HepG2 (cell line): ENCODE data around the gene DCLK1. TPM values are rescaled to one million over a fixed set of nuclear protein-coding genes. Genes with fewer than 3 reads are reported as not detected.

Experiments
- ATAC-seq: fragments of 200-7000 bp; cut with Tn5 transposase; 3 replicates; pipeline ENCODE4 v1.9.1; 2020; ENCODE audit warnings: mild to moderate bottlenecking, moderate library complexity
- BruUV-seq: library from RNA; stranded (reverse); fragments of 400-500 nt; replicated peaks from 2 replicates; lab custom pipeline; 2021; lab: Mats Ljungman, UMichigan
- CTCF ChIA-PET: fragments of 300-600 bp; formaldehyde crosslinking; extraction: SDS; loops from one replicate; lab custom pipeline; 2021; ENCODE audit warnings: low total read pairs, inconsistent platforms, low intra/inter-chr PET ratio; lab: Yijun Ruan, JAX
- POLR2A ChIA-PET: fragments of 350-600 bp; sonication (Branson Sonifier 250); formaldehyde crosslinking; loops from one replicate; lab custom pipeline; 2020; ENCODE audit warnings: antibody characterized with exemption, inconsistent platforms; lab: Yijun Ruan, JAX
- DNase-seq: peaks from one replicate; pipeline ENCODE4 v3.0.0-alpha.2; 2015; ENCODE audit warnings: low spot score
- FAIRE-seq: peaks from 3 replicates; lab custom pipeline; 2011; peaks lifted over from hg19 to GRCh38; lab: Jason Lieb, UNC
- H2AFZ ChIP-seq: one replicate; pipeline ENCODE4 v1.6.1; 2011; ENCODE audit warnings: low read length, inconsistent platforms
- H3K27ac ChIP-seq: fragments of 300-600 bp; 3 replicates; pipeline ENCODE4 v1.8.0; 2011; ENCODE audit warnings: mixed run types, mild to moderate bottlenecking, mixed read lengths, low read length, inconsistent platforms; ENCODE audit not compliant: insufficient read depth; ENCODE audit errors: extremely low read length
- H3K27me3 ChIP-seq, 2 experiments: fragments of 200-600 bp in 1 of 2; 2 replicates in 1 of 2; 3 replicates in 1 of 2; pipeline versions ENCODE4 v1.6.0 to v1.8.0; 2011; ENCODE audit warnings: low read length in 2 of 2, mild to moderate bottlenecking in 2 of 2, moderate library complexity in 2 of 2, inconsistent platforms in 1 of 2; ENCODE audit not compliant: insufficient read depth in 2 of 2, control insufficient read depth in 1 of 2
- H3K36me3 ChIP-seq, 2 experiments: fragments of 200-600 bp in 1 of 2; replicated peaks in 1 of 2; 2 replicates in 1 of 2; 3 replicates in 1 of 2; pipeline versions ENCODE4 v1.5.1 to v1.8.0; 2011; ENCODE audit warnings: low read length in 2 of 2, inconsistent platforms in 1 of 2; ENCODE audit not compliant: insufficient read depth in 2 of 2, control insufficient read depth in 1 of 2
- H3K4me1 ChIP-seq: 2 replicates; pipeline ENCODE4 v1.5.1; 2012; ENCODE audit warnings: low read length, inconsistent platforms; ENCODE audit not compliant: insufficient read depth
- H3K4me2 ChIP-seq: 2 replicates; pipeline ENCODE4 v1.6.0; 2011; ENCODE audit warnings: low read depth, low read length, inconsistent platforms
- H3K4me3 ChIP-seq, 3 experiments: fragments of 200-600 bp in 1 of 3; sonication (generic), shearing (Covaris generic) in 1 of 3; replicated peaks in 1 of 3; 2 replicates each; pipeline ENCODE4 v1.5.1; 2011 to 2016; ENCODE audit warnings: low read length in 3 of 3, inconsistent platforms in 2 of 3, low read depth in 2 of 3, mild to moderate bottlenecking in 2 of 3, control low read depth in 1 of 3, mixed read lengths in 1 of 3; ENCODE audit not compliant: insufficient read depth in 1 of 3
- H3K79me2 ChIP-seq: one replicate; pipeline ENCODE4 v1.6.1; 2011; ENCODE audit warnings: low read length, inconsistent platforms; ENCODE audit not compliant: insufficient read depth
- H3K9ac ChIP-seq: 2 replicates; pipeline ENCODE4 v1.6.0; 2011; ENCODE audit warnings: mild to moderate bottlenecking, low read depth, low read length, inconsistent platforms; ENCODE audit not compliant: insufficient read depth
- H3K9me3 ChIP-seq: 2 replicates; pipeline ENCODE4 v1.5.1; 2012; ENCODE audit warnings: mild to moderate bottlenecking, low read length
- H4K20me1 ChIP-seq: 2 replicates; pipeline ENCODE4 v1.6.0; 2011; ENCODE audit warnings: inconsistent platforms, mild to moderate bottlenecking, low read length, moderate library complexity; ENCODE audit not compliant: insufficient read depth
- CHCHD3 ChIP-seq: sonication (generic); formaldehyde crosslinking; IDR thresholded peaks from 2 replicates; pipeline ENCODE4 v1.8.0; 2022; ENCODE audit warnings: mild to moderate bottlenecking, missing genetic modification reagents, moderate library complexity
- IKZF4 ChIP-seq: sonication (generic); formaldehyde crosslinking; IDR thresholded peaks from 2 replicates; pipeline ENCODE4 v1.5.1; 2020; ENCODE audit warnings: borderline replicate concordance, mild to moderate bottlenecking, low read depth, missing genetic modification reagents; ENCODE audit errors: not compliant biosample characterization
- KDM4B ChIP-seq: sonication (generic); formaldehyde crosslinking; IDR thresholded peaks from 2 replicates; pipeline ENCODE4 v1.4.0; 2020; ENCODE audit warnings: missing genetic modification reagents
- KLF16 ChIP-seq, 2 experiments: sonication (generic) in 1 of 2; formaldehyde crosslinking in 1 of 2; IDR thresholded peaks; 2 replicates each; pipeline versions ENCODE4 v1.6.1 to v1.8.0; 2016 to 2023; ENCODE audit warnings: missing genetic modification reagents in 2 of 2, missing compliant biosample characterization in 1 of 2
- MAZ ChIP-seq, 2 experiments: sonication (generic) in 1 of 2; formaldehyde crosslinking in 1 of 2; IDR thresholded peaks; 2 replicates each; pipeline versions ENCODE4 v1.5.0 to v1.6.1; 2012 to 2020; ENCODE audit warnings: low read depth in 2 of 2, mild to moderate bottlenecking in 2 of 2, borderline replicate concordance in 1 of 2, improper control_type of control experiment in 1 of 2, low read length in 1 of 2, missing genetic modification reagents in 1 of 2, moderate library complexity in 1 of 2
- POLR2AphosphoS2 ChIP-seq: IDR thresholded peaks from 2 replicates; pipeline ENCODE4 v1.6.1; 2011; ENCODE audit warnings: low read depth, low read length, improper control_type of control experiment
- ZFX ChIP-seq: sonication (generic); formaldehyde crosslinking; IDR thresholded peaks from 2 replicates; pipeline ENCODE4 v1.4.0; 2020; ENCODE audit warnings: mild to moderate bottlenecking, low read depth, missing genetic modification reagents, moderate library complexity
- ZNF451 ChIP-seq: sonication (generic); formaldehyde crosslinking; IDR thresholded peaks from 2 replicates; pipeline ENCODE4 v1.5.0; 2020; ENCODE audit warnings: mild to moderate bottlenecking, missing genetic modification reagents
- ZNF496 ChIP-seq: sonication (generic); formaldehyde crosslinking; IDR thresholded peaks from 2 replicates; pipeline ENCODE4 v1.8.1; 2023; ENCODE audit warnings: mild to moderate bottlenecking, moderate library complexity, missing genetic modification reagents; ENCODE audit not compliant: insufficient replicate concordance
- ZNF670 ChIP-seq: sonication (generic); formaldehyde crosslinking; IDR thresholded peaks from 2 replicates; pipeline ENCODE4 v1.8.0; 2022; ENCODE audit warnings: mild to moderate bottlenecking, missing genetic modification reagents, borderline replicate concordance
- ZNF75D ChIP-seq: sonication (generic); formaldehyde crosslinking; IDR thresholded peaks from 2 replicates; pipeline ENCODE4 v1.8.1; 2023; ENCODE audit warnings: missing genetic modification reagents, mild to moderate bottlenecking, borderline replicate concordance
- WGBS: methylation state at CpG from one replicate; pipeline ENCODE4 v1.1.6; 2017; ENCODE audit warnings: low lambda C conversion rate; 5-methylcytosine and 5-hydroxymethylcytosine counted together
- in situ Hi-C: cut with HindIII; loops from 2 replicates; pipeline ENCODE4 v1.10.0; 2017; ENCODE audit warnings: low pct_unique_long_range_greater_than_20kb; ENCODE audit not compliant: extremely low pct_ligation_motif_present
- intact Hi-C: fragments of 100-400 bp; cut with micrococcal nuclease; formaldehyde crosslinking; loops from one replicate; pipeline ENCODE4 v1.10.0; 2022; ENCODE audit not compliant: unreplicated experiment
- polyA plus RNA-seq, 8 experiments: library from polyadenylated mRNA; depleted of rRNA in 3 of 8; stranded (reverse) in 7 of 8; unstranded in 1 of 8; fragments of >200 nt; fragmentation: Illumina TruSeq in 4 of 8; extraction: Trizol in 4 of 8; gene quantifications; 2 replicates each; pipeline versions ENCODE4 v1.2.1 to v1.2.3, GENCODE V29; 2011 to 2016; ENCODE audit warnings: low read depth in 4 of 8, missing spikeins in 1 of 8, mixed read lengths in 1 of 8; ENCODE audit not compliant: insufficient read depth in 1 of 8
- total RNA-seq, 5 experiments: library from RNA; depleted of rRNA; stranded (reverse); fragments of >200 nt; fragmentation: Illumina TruSeq; extraction: Trizol; gene quantifications; 2 replicates each; pipeline ENCODE4 v1.2.3, GENCODE V29; 2016; ENCODE audit warnings: low read depth in 1 of 5
- TF ChIP-seq, protein P1 (sequence below): sonication (generic); formaldehyde crosslinking; IDR thresholded peaks from 2 replicates; pipeline ENCODE4 v1.4.0; 2020; ENCODE audit warnings: mild to moderate bottlenecking, missing genetic modification reagents
- TF ChIP-seq, protein P2 (sequence below), 2 experiments: fragments of 450-650 bp in 1 of 2; sonication (generic) in 1 of 2; formaldehyde crosslinking in 1 of 2; IDR thresholded peaks; 2 replicates each; pipeline versions ENCODE4 v1.6.1 to v1.8.0; 2016 to 2022; ENCODE audit warnings: antibody characterized with exemption in 1 of 2, mild to moderate bottlenecking in 1 of 2, missing genetic modification reagents in 1 of 2
- TF ChIP-seq, protein P3 (sequence below): sonication (generic); formaldehyde crosslinking; IDR thresholded peaks from 2 replicates; pipeline ENCODE4 v1.8.1; 2023; ENCODE audit warnings: mild to moderate bottlenecking, missing genetic modification reagents, borderline replicate concordance

The DCLK1 gene
- total and polyA plus RNA-seq, 2 of the 13 experiments (the other 11 are each of a cell fraction or from before 2014, with no cell fraction given) = not detected

DNA sequence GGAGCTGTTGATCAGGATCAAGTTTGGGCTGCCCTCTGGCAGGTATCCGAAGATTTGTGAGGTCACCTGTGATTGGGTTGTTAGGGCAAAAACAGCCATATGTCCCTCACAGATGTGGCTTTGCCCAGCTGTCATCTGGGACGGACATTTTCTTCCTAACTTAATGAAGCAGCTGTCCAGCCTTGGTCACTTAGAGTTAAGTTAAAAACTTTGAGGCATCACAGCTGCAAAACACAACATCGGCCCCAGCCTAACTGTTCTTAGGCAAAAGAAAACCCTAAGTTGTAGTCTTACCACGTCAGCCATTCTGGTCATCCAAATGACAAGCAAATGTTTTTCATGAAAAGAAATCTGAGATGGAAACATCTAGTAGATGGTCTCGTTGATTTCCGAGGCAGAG, 318.4 kb downstream of the DCLK1 start:
- no peak for DNase-seq
- H3K36me3 ChIP-seq = no peaks in the 10 kb centered on the region
- no TSS peak for BruUV-seq
- no peak overlapping the region for H3K9ac ChIP-seq
- H3K79me2 ChIP-seq = no peaks in the 10 kb centered on the region
- H3K27me3 ChIP-seq = no peaks in the 10 kb centered on the region; a peak in 2 of 5 replicates
- H3K4me1 ChIP-seq = no peaks in the 10 kb centered on the region
- 5% methylated on average over 6 of the region's 6 CpGs for WGBS
- no peak for FAIRE-seq
- ChIA-PET CTCF (no interaction called here), POLR2A (no interaction called here)
- in situ Hi-C loops = no loop called here
- H3K9me3 ChIP-seq = no peaks in the 10 kb centered on the region
- no peak overlapping the region for H3K27ac ChIP-seq
- H3K4me2 ChIP-seq = no peak overlapping the region
- intact Hi-C loops = no loop called here
- H2AFZ ChIP-seq = no peak overlapping the region
- no peaks in the 10 kb centered on the region for H4K20me1 ChIP-seq
- no peak overlapping the region for H3K4me3 ChIP-seq
- no peak for ATAC-seq
- TF ChIP-seq, protein P1, sequence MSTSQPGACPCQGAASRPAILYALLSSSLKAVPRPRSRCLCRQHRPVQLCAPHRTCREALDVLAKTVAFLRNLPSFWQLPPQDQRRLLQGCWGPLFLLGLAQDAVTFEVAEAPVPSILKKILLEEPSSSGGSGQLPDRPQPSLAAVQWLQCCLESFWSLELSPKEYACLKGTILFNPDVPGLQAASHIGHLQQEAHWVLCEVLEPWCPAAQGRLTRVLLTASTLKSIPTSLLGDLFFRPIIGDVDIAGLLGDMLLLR (CRISPR knock-in tag) = no peak
- TF ChIP-seq ZFX = no peak
- TF ChIP-seq, protein P2, sequence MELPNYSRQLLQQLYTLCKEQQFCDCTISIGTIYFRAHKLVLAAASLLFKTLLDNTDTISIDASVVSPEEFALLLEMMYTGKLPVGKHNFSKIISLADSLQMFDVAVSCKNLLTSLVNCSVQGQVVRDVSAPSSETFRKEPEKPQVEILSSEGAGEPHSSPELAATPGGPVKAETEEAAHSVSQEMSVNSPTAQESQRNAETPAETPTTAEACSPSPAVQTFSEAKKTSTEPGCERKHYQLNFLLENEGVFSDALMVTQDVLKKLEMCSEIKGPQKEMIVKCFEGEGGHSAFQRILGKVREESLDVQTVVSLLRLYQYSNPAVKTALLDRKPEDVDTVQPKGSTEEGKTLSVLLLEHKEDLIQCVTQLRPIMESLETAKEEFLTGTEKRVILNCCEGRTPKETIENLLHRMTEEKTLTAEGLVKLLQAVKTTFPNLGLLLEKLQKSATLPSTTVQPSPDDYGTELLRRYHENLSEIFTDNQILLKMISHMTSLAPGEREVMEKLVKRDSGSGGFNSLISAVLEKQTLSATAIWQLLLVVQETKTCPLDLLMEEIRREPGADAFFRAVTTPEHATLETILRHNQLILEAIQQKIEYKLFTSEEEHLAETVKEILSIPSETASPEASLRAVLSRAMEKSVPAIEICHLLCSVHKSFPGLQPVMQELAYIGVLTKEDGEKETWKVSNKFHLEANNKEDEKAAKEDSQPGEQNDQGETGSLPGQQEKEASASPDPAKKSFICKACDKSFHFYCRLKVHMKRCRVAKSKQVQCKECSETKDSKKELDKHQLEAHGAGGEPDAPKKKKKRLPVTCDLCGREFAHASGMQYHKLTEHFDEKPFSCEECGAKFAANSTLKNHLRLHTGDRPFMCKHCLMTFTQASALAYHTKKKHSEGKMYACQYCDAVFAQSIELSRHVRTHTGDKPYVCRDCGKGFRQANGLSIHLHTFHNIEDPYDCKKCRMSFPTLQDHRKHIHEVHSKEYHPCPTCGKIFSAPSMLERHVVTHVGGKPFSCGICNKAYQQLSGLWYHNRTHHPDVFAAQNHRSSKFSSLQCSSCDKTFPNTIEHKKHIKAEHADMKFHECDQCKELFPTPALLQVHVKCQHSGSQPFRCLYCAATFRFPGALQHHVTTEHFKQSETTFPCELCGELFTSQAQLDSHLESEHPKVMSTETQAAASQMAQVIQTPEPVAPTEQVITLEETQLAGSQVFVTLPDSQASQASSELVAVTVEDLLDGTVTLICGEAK (IDR thresholded peaks at IDR 0.05) = no peak
- TF ChIP-seq, protein P2 (CRISPR knock-in tag; IDR thresholded peaks at IDR 0.05) = no peak
- TF ChIP-seq ZNF496 (CRISPR knock-in tag) = no peak
- TF ChIP-seq CHCHD3 = no peak
- no peak for TF ChIP-seq ZNF451 (CRISPR knock-in tag)
- no peak for TF ChIP-seq ZNF75D (CRISPR knock-in tag)
- TF ChIP-seq MAZ (IDR thresholded peaks at IDR 0.05; ENCODE audit: borderline replicate concordance, low read depth, low read length) = no peak
- TF ChIP-seq MAZ (CRISPR knock-in tag; IDR thresholded peaks at IDR 0.05; ENCODE audit: low read depth) = no peak
- TF ChIP-seq KLF16 (CRISPR knock-in tag; IDR thresholded peaks at IDR 0.05) = no peak
- TF ChIP-seq, protein P3, sequence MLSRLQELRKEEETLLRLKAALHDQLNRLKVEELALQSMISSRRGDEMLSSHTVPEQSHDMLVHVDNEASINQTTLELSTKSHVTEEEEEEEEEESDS (CRISPR knock-in tag) = no peak
- no peak for TF ChIP-seq KDM4B
- no peak for TF ChIP-seq ZNF670 (CRISPR knock-in tag)
- TF ChIP-seq POLR2AphosphoS2 = no peak
- TF ChIP-seq IKZF4 (CRISPR knock-in tag) = no peak
